NCI-H2227 (cell line): Measurements from ENCODE around the gene TNIP2.
"Not testable (repeated sequence)": the region's sequence is repeated elsewhere in the genome, so short reads cannot be mapped to it uniquely, and the experiment has no call there.

ENCODE experiments used
- DNase-seq: peaks from one replicate; lab custom pipeline; 2025; ENCODE audit not compliant: unreplicated experiment; lab: John Stamatoyannopoulos, UW

The TNIP2 gene

GRCh38 chr4:2768921-2769336, 12.8 kb upstream of the TNIP2 start:
- no peak for DNase-seq

- DNase-seq, result no peak
These were observed 12.0 kb upstream of the TNIP2 start for GRCh38 chr4:2768124-2768523.

GRCh38 chr4:2767705-2768074, 11.6 kb upstream of the TNIP2 start:
- peak; percentile 7 for DNase-seq

GRCh38 chr4:2767046-2767704, 11.0 kb upstream of the TNIP2 start:
- no peak for DNase-seq

GRCh38 chr4:2765832-2766526, 9.8 kb upstream of the TNIP2 start:
- no peak for DNase-seq

GRCh38 chr4:2763511-2763967, 7.4 kb upstream of the TNIP2 start:
- DNase-seq, result no peak

GRCh38 chr4:2762486-2763370, 6.6 kb upstream of the TNIP2 start:
- not testable (repeated sequence) for DNase-seq

GRCh38 chr4:2762048-2762447, 5.9 kb upstream of the TNIP2 start:
- no peak for DNase-seq

GRCh38 chr4:2761035-2761923, 5.1 kb upstream of the TNIP2 start:
- DNase-seq, result no peak

GRCh38 chr4:2757426-2757825, 1.3 kb upstream of the TNIP2 start:
- no peak for DNase-seq

GRCh38 chr4:2756691-2757350, 685 bp upstream of the TNIP2 start:
- DNase-seq, result no peak

- DNase-seq, result no peak
These were observed 1.0 kb downstream of the TNIP2 start for GRCh38 chr4:2754848-2755819.

- no peak for DNase-seq
These were observed 2.7 kb downstream of the TNIP2 start for GRCh38 chr4:2753436-2753835.

GRCh38 chr4:2750719-2751605, 5.2 kb downstream of the TNIP2 start:
- no peak for DNase-seq

- no peak for DNase-seq
These were observed 9.0 kb downstream of the TNIP2 start for GRCh38 chr4:2746891-2747695.

GRCh38 chr4:2745981-2746806, 9.9 kb downstream of the TNIP2 start:
- DNase-seq, result no peak
